GM18505 (cell line): Measurements from ENCODE around the gene OR5H2.

Experiments
- ATAC-seq: cut with Tn5 transposase; IDR thresholded peaks from one replicate; pipeline ENCODE4 v1.9.1; 2021; ENCODE audit not compliant: unreplicated experiment
- POLR2A ChIP-seq: IDR thresholded peaks from 4 replicates; pipeline ENCODE4 v1.6.1; 2011; ENCODE audit warnings: borderline replicate concordance; ENCODE audit not compliant: insufficient read depth, insufficient read length; ENCODE audit errors: extremely low read depth

OR5H2 gene

DNA sequence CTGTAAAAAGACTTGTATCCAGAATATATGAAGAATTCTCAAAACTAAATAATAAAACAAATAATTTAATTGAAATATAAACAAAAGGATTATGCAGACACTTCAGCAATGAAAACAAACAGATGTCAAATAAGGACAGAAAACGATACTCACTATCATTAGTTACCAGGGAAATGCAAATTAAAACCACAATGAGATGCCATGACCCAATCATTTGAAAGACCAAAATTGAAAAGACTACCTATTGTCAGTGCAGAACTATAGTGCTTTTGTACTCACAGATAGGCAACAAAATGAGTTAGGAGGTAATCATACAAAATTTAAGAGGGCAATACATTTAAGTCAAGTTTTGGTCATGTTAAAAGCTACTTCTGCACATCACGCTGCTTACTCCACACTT lies 39.8 kb downstream of the OR5H2 start:
- TF ChIP-seq POLR2A: no peak
- ATAC-seq: no peak

GRCh38 chr3:98322686-98323085 lies 40.4 kb downstream of the OR5H2 start:
- TF ChIP-seq POLR2A: no peak
- no peak for ATAC-seq

DNA sequence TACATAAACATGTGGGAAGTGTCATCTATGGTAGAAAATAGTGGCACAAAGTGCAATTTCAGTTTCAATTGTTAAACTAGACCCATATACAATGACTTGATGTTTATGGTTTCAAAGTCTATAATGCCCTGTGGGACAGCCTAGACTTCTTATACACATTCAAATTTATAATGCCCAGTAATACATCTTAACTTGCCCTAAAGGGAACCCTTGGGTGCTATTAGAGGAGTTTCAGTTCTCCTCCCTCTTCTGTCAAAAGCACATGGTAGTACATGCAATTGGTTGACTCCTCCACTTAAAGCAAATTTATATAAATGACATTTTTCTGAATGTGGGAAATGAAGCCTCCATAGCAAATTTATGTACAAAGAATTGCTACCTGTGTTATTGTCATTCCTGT lies 41.1 kb downstream of the OR5H2 start:
- TF ChIP-seq POLR2A: no peak
- ATAC-seq: no peak

DNA sequence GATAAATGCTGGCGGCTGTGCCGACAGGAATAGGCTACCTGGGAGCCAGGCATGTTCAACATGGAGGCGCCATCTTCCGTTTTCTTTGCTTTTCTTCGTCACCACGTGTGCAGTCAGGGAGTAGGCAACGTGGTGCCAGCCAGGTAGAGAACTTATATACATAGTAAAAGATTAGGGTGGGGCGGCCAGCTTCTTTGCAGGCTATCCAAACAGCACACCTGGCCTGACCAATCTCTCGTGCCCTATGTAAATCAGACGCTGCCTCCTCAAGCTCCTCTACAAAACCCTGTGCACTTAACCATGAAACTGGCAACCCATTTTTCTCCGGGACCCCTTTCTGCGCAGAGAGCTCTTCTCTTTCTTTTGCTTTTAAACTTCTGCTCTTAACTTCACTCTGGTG lies 42.8 kb downstream of the OR5H2 start:
- TF ChIP-seq POLR2A: no peak
- ATAC-seq: no peak

- no peak for TF ChIP-seq POLR2A
- no peak for ATAC-seq
Observed at GRCh38 chr3:98326105-98326893, 44.0 kb downstream of the OR5H2 start.

GRCh38 chr3:98326945-98327344 lies 44.6 kb downstream of the OR5H2 start:
- no peak for TF ChIP-seq POLR2A
- peak; percentile 59 for ATAC-seq

DNA sequence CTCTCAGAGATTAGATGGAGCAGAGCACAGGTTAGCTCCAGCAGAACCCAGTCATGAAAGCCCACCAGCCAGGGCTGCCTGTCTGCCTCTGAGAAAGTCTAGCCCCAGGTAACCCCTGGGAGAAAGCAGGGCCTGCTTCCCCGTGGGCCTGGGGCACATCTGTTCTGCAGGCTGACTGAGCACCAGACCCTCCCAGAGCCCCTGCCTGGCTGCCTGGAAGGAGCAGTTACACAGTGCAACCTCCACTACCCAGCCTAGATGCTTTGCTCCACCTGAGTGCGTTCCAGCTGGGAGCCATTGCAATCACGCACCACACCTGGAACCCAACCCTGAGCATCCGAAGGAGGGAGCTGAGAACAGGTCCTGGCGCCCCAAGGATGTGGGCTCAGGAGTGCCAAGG lies 46.6 kb downstream of the OR5H2 start:
- no peak for TF ChIP-seq POLR2A

DNA sequence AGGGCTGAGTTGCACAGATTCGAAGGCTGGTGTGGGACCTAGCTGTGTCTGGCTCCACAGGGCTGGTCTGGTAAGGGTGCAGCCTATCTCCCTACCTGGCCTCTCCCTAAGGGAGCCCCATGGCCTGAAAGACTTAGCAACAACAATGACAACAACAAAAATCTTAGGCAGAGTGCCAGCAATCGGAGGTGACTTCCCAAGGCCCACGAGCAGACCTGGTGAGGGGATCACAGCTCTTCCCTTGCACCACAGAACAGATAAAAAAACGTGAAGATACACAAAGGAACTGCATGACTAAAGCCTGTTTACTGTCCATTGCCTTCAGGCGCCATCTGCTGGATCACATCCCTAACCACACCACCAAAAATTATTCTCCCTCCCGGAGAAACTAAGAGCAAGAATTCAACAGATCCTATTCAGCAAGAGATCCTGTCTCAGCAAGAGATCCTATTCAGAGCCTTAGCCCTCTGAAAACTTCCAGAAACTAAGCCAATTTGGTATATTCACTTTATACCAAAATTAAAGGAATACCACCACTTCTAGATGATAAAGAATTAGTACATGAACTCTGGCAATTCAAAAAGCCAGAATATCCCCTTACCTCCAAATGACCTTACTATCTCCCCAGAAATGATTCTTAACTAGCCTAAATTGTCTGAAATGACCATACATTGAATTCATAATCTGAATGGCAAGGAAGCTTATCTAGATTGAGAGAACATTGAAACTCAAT lies 47.3 kb downstream of the OR5H2 start:
- no peak for TF ChIP-seq POLR2A
- peak; percentile 52 for ATAC-seq

More for the DNA sequence above, 46.6 kb downstream of the OR5H2 start:
- ATAC-seq: no peak

- TF ChIP-seq POLR2A: no peak
- ATAC-seq: no peak
Observed at GRCh38 chr3:98331329-98331728, 49.0 kb downstream of the OR5H2 start.
